Endodermal cell (in vitro differentiated cells): Measurements from ENCODE around the gene DOHH. TPM values are rescaled to one million over a fixed set of nuclear protein-coding genes. Genes with fewer than 3 reads are reported as not detected.

Experiments used
- DNase-seq: peaks from one replicate; pipeline ENCODE4 v3.0.0-alpha.2; 2017
- H3K27ac ChIP-seq: 2 replicates; pipeline ENCODE4 v1.5.1; 2013; ENCODE audit warnings: mild to moderate bottlenecking, low read depth, low read length, moderate library complexity
- H3K27me3 ChIP-seq: 2 replicates; pipeline ENCODE4 v1.6.1; 2013; ENCODE audit warnings: mild to moderate bottlenecking, low read length, moderate library complexity; ENCODE audit not compliant: insufficient read depth, control insufficient read depth, poor library complexity, severe bottlenecking
- H3K36me3 ChIP-seq: 2 replicates; pipeline ENCODE4 v1.7.0; 2013; ENCODE audit warnings: mild to moderate bottlenecking, low read length, moderate library complexity; ENCODE audit not compliant: control insufficient read depth, insufficient read depth
- H3K4me1 ChIP-seq: one replicate; pipeline ENCODE4 v1.7.0; 2013; ENCODE audit warnings: low read length; ENCODE audit not compliant: control insufficient read depth, insufficient read depth
- H3K4me3 ChIP-seq: 2 replicates; pipeline ENCODE4 v1.5.1; 2013; ENCODE audit warnings: mild to moderate bottlenecking, low read length, moderate library complexity
- H3K9ac ChIP-seq: 2 replicates; pipeline ENCODE4 v1.6.1; 2013; ENCODE audit warnings: mild to moderate bottlenecking, low read length, moderate library complexity; ENCODE audit not compliant: poor library complexity, severe bottlenecking; ENCODE audit errors: extremely low read depth
- H3K9me3 ChIP-seq: 2 replicates; pipeline ENCODE4 v1.6.1; 2013; ENCODE audit warnings: mild to moderate bottlenecking, low read length, moderate library complexity; ENCODE audit not compliant: control insufficient read depth
- H3K27ac Mint-ChIP-seq: 2 replicates; pipeline ENCODE4 v1.8.0; 2020; ENCODE audit warnings: mixed read lengths
- H3K27me3 Mint-ChIP-seq: 2 replicates; pipeline ENCODE4 v1.8.0; 2021; ENCODE audit warnings: mild to moderate bottlenecking, mixed read lengths; ENCODE audit not compliant: insufficient read depth
- H3K36me3 Mint-ChIP-seq: 2 replicates; pipeline ENCODE4 v1.8.0; 2020; ENCODE audit warnings: low read depth, mixed read lengths
- H3K4me1 Mint-ChIP-seq: 2 replicates; pipeline ENCODE4 v1.8.0; 2020; ENCODE audit warnings: mixed read lengths
- H3K4me3 Mint-ChIP-seq: 2 replicates; pipeline ENCODE4 v1.8.0; 2020; ENCODE audit warnings: mild to moderate bottlenecking, moderate library complexity, mixed read lengths
- H3K9me3 Mint-ChIP-seq: 2 replicates; pipeline ENCODE4 v1.8.0; 2020; ENCODE audit warnings: mild to moderate bottlenecking, mixed read lengths
- WGBS, 2 experiments: methylation state at CpG; one replicate each; pipeline versions ENCODE4 v1.1.5 to v1.1.7; 2013; ENCODE audit warnings: missing lambda C conversion rate in 2 of 2, mixed read lengths in 1 of 2; ENCODE audit not compliant: insufficient coverage in 1 of 2, insufficient read length in 1 of 2; 5-methylcytosine and 5-hydroxymethylcytosine counted together
- total RNA-seq, 2 donors: library from RNA; stranded (reverse); fragmentation: NEBNext Ultra II Directional in 1 of 2; extraction: Animal tissue kit (Norgen Biotek cat#: 25700) in 1 of 2; gene quantifications; 2 replicates in 1 of 2; 3 replicates in 1 of 2; pipeline ENCODE4 v1.2.1, GENCODE V29; 2021
- TF ChIP-seq, protein P1 (sequence below): fragments of 200-600 bp; sonication (generic); conservative IDR thresholded peaks from 2 replicates; pipeline ENCODE4 v1.5.0; 2021; ENCODE audit warnings: antibody characterized with exemption, mild to moderate bottlenecking

Gene DOHH
- total RNA-seq, 2 donors from 2014 or later: 13.4 to 14.3 TPM

DNA sequence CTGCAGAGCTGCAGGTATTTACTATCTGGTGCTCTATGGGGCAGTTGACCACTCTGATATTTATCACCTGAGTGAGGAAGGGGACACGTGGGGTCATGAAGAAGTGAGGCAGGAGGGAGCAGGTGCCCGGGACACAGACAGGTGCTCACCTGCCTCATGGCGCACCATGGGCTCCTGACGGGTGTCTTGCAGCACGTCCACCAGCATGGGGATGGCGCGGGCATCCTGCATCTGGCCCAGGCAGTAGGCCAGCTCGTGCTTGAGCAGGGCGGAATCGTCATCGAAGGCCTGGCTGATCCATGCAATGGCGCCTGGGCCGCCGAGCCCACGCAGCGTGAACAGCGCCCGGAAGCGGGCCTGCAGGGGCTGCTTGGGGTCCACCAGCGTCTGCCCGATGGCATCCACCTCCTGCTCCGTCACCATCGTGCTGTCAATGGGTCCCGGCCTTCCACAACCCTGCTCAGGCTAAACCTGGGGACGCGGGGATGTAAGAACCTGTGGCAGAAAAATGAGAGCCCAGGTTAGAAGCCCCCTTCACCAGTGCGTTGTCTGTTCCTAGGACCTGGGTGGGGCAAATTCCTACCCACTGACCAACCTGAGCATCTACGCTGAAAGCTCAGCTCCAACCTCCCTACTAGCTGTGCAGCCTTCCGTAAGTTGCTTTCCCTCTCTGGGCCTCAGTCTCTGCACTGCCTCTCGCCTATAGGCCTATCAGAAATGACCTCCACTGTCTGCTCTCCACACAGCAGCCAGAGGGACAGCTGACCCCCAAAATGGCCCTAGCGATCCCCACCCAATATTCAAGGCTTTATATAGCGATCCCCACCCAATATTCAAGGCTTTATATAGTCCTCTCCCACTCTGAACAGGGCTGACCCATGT is 3.8 kb downstream of the DOHH start:
- no peaks in the 10 kb centered on the region for H3K27me3 ChIP-seq
- Mint-ChIP-seq H3K9me3 (no peaks in the 10 kb centered on the region), H3K4me1 (no peaks in the 10 kb centered on the region), H3K27ac (no peak overlapping the region), H3K36me3 (peaks cover 43% of the 10 kb centered on the region), H3K27me3 (no peaks in the 10 kb centered on the region), H3K4me3 (no peak overlapping the region)
- no peak overlapping the region for H3K27ac ChIP-seq
- peaks cover 23% of the 10 kb centered on the region for H3K36me3 ChIP-seq
- no peaks in the 10 kb centered on the region for H3K4me1 ChIP-seq
- no peak overlapping the region for H3K9ac ChIP-seq
- H3K9me3 ChIP-seq: no peaks in the 10 kb centered on the region
- no peak for DNase-seq
- H3K4me3 ChIP-seq: no peak overlapping the region
- 94 to 96% methylated on average over 29 to 32 of the region's 32 CpGs for WGBS, 2 experiments
- TF ChIP-seq, protein P1, sequence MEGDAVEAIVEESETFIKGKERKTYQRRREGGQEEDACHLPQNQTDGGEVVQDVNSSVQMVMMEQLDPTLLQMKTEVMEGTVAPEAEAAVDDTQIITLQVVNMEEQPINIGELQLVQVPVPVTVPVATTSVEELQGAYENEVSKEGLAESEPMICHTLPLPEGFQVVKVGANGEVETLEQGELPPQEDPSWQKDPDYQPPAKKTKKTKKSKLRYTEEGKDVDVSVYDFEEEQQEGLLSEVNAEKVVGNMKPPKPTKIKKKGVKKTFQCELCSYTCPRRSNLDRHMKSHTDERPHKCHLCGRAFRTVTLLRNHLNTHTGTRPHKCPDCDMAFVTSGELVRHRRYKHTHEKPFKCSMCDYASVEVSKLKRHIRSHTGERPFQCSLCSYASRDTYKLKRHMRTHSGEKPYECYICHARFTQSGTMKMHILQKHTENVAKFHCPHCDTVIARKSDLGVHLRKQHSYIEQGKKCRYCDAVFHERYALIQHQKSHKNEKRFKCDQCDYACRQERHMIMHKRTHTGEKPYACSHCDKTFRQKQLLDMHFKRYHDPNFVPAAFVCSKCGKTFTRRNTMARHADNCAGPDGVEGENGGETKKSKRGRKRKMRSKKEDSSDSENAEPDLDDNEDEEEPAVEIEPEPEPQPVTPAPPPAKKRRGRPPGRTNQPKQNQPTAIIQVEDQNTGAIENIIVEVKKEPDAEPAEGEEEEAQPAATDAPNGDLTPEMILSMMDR: no peak

GRCh38 chr19:3494559-3494958 is 5.9 kb downstream of the DOHH start:
- Histone ChIP-seq H3K4me1 (no peaks in the 10 kb centered on the region), H3K27ac (no peak overlapping the region), H3K4me3 (no peak overlapping the region), H3K9me3 (no peaks in the 10 kb centered on the region), H3K9ac (no peak overlapping the region), H3K27me3 (no peaks in the 10 kb centered on the region), H3K36me3 (peaks cover 23% of the 10 kb centered on the region)
- Mint-ChIP-seq H3K27me3 (no peaks in the 10 kb centered on the region), H3K9me3 (no peaks in the 10 kb centered on the region), H3K27ac (peak overlapping the region; percentile 58), H3K4me3 (no peak overlapping the region), H3K36me3 (peaks cover 48% of the 10 kb centered on the region), H3K4me1 (no peaks in the 10 kb centered on the region)
- TF ChIP-seq, protein P1: no peak
- no peak for DNase-seq
- WGBS, 2 experiments: 94 to 96% methylated on average over 17 to 18 of the region's 18 CpGs

DNA sequence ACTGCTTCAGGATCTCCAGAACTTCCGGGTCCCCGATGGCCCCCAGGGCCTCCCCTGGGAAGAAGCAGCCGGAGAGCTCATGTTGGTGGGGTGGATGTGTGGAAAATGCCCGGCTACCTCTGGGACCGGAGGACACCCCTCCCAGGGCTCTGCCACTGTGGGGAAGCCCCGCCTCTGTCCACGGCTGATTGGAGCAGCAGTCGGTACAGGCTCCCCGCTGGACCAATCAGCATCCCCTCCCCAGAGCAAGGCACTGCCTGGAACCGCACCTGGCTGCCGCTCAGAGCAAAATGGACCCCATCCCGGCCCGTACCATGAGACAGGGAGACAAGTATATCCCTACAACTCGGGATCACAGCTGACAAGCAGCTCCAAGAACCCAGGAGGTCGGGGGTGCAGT is 6.4 kb downstream of the DOHH start:
- H3K4me3 Mint-ChIP-seq: no peak overlapping the region
- no peak overlapping the region for H3K27ac Mint-ChIP-seq
- peak; percentile 94 for DNase-seq

More for the DNA sequence above, 6.4 kb downstream of the DOHH start:
- TF ChIP-seq, protein P1: no peak
- Histone ChIP-seq H3K36me3 (peaks cover 23% of the 10 kb centered on the region), H3K4me3 (no peak overlapping the region), H3K4me1 (no peaks in the 10 kb centered on the region), H3K27ac (no peak overlapping the region), H3K9ac (no peak overlapping the region), H3K9me3 (no peaks in the 10 kb centered on the region), H3K27me3 (no peaks in the 10 kb centered on the region)
- H3K9me3 Mint-ChIP-seq: no peaks in the 10 kb centered on the region
- 84 to 98% methylated on average over 9 to 15 of the region's 15 CpGs for WGBS, 2 experiments
- peaks cover 48% of the 10 kb centered on the region for H3K36me3 Mint-ChIP-seq
- H3K27me3 Mint-ChIP-seq: no peaks in the 10 kb centered on the region
- no peaks in the 10 kb centered on the region for H3K4me1 Mint-ChIP-seq
